NT2/D1 (cell line): ENCODE measurements around the gene CLIP2.

Experiments
- SUZ12 ChIP-seq: IDR thresholded peaks from 2 replicates; pipeline ENCODE4 v1.6.1; 2011; ENCODE audit not compliant: insufficient read length, insufficient read depth; ENCODE audit errors: extremely low read depth
- YY1 ChIP-seq: IDR thresholded peaks from 2 replicates; pipeline ENCODE4 v1.6.1; 2011; ENCODE audit not compliant: insufficient read length, insufficient read depth
- ZNF274 ChIP-seq: IDR thresholded peaks from 2 replicates; pipeline ENCODE4 v1.6.1; 2011; ENCODE audit warnings: mild to moderate bottlenecking, low read depth, low read length

DNA sequence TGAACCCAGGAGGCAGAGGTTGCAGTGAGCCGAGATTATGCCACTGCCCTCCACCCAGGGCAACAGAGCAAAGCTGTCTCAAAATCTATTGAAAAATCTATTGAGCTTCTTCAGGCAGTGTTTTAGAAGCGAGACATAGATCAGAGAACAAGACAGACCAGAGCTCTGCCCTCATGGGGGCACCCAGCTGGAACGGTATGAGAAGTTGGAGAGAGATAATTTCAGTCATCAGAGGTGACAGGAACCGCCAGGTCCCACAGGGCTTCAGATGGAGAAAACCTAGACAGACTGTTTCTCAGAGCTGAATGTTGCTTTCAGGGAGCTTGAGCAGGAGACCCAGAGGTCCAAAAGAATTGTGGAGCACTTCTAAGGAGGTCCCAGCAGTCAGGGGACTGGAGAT, 150.3 kb downstream of the CLIP2 start:
- TF ChIP-seq SUZ12 (no peak), YY1 (no peak), ZNF274 (no peak)
